ENCODE measurements around the gene ARHGEF17. TPM values are rescaled to one million over a fixed set of nuclear protein-coding genes. Genes with fewer than 3 reads are reported as not detected.

ARHGEF17 gene
- total and polyA plus RNA-seq, 2 of the 8 experiments (the other 6 are each of a cell fraction or from before 2014, with no cell fraction given): 11.3 to 14.6 TPM

DNA sequence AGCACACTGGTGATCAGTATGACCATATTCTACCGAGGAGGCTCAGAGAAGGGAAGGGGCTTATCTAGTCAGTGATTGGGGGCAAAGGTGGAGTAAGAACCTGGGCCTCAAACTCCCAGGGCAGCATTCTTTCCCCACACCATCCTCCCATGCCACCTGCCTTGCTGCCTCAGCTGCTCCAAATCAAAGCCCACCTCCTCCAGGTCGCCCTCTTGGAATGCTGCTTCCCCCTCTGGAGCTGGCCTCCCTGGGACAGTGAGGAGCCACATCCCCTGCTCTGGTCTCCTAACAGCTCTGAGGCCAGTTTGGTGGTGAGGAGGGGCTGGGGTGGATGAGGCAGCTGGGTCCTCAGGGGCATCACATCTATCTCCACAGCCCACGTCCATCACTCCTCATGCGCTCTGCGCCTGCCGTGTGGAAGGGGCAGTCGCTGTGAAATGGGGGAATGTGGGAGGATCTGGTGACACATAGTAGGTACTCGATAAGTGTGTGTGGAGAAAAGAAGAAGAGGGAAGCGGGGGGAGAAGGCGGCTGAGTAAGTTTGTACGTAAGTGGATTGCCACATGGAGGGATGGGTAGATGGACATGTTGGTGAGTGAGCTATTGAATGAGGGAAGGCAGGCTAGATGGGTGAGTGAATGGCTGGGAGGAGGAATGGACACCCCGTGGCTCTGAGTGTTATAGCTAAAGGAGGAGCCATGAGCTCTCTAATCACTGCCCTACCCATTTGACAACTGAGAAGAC lies 16.1 kb upstream of the ARHGEF17 start:
- H3K23ac ChIP-seq (ENCODE audit: insufficient read length): no peak overlapping the region
- H2AK5ac ChIP-seq (ENCODE audit: low read depth, low read length): no peak overlapping the region
- no peak overlapping the region for H4K91ac ChIP-seq (replicated peaks; ENCODE audit: insufficient read length, low read length)
- H3K27ac ChIP-seq (ENCODE audit: low read depth, low read length): no peak overlapping the region
- POLR2A ChIA-PET (ENCODE audit: partially characterized antibody): interaction anchor here (1.4 kb wide), 1 partner anchor 19 kb away, joined by 5 read pairs; no protein-coding TSS in a partner anchor
- H3K56ac ChIP-seq (replicated peaks; ENCODE audit: insufficient read length, low read depth, low read length): no peak overlapping the region
- H3K27me3 ChIP-seq (replicated peaks in 1 of 4; ENCODE audit: control insufficient read depth in 3 of 4, extremely low read depth in 1 of 4, insufficient read depth in 3 of 4, low read length in 3 of 4): peaks cover 0 to 13% (median 8%) of the 10 kb centered on the region in 4 experiments; a peak in 5 of 7 replicates
- H3K4me3 ChIP-seq (ENCODE audit: extremely low read depth in 1 of 4, insufficient read depth in 2 of 4, low read depth in 3 of 4, low read length in 4 of 4): no peak overlapping the region
- H4K5ac ChIP-seq (ENCODE audit: insufficient read length, low read depth, low read length): no peak overlapping the region
- H3K9ac ChIP-seq (replicated peaks in 1 of 4; ENCODE audit: extremely low read depth in 1 of 4, low read depth in 3 of 4, low read length in 3 of 4): no peak overlapping the region
- no peak overlapping the region for H3K18ac ChIP-seq (ENCODE audit: extremely low read depth, low read length)
- H3K4me2 ChIP-seq (ENCODE audit: insufficient read depth in 1 of 2, low read depth in 2 of 2, low read length in 2 of 2): no peak overlapping the region
- DNase-seq (ENCODE audit: low read depth in 1 of 2, low spot score in 2 of 2): no peak
- H3K4me1 ChIP-seq (replicated peaks in 1 of 4; ENCODE audit: control insufficient read depth in 3 of 4, insufficient read depth in 4 of 4, low read length in 3 of 4): peaks cover 0 to 10% (median 4%) of the 10 kb centered on the region in 4 experiments; a peak in 6 of 7 replicates
- no peak overlapping the region for H3K4ac ChIP-seq (replicated peaks; ENCODE audit: insufficient read length, low read depth, low read length)
- H3K23me2 ChIP-seq (ENCODE audit: low read depth, low read length): no peaks in the 10 kb centered on the region
- no peaks in the 10 kb centered on the region for H3K9me3 ChIP-seq (ENCODE audit: insufficient read depth in 2 of 2, low read depth in 1 of 2, low read length in 1 of 2)
- H2AFZ ChIP-seq (ENCODE audit: low read length): no peak overlapping the region
- H2BK12ac ChIP-seq (ENCODE audit: low read depth, low read length): no peak overlapping the region
- H2BK120ac ChIP-seq (replicated peaks; ENCODE audit: low read depth, low read length): no peak overlapping the region
- CTCF ChIA-PET (ENCODE audit: partially characterized antibody): interaction anchor here (0.7 to 19.0 kb wide), 18 partner anchors 8 to 132 kb away, joined by 3 to 233 read pairs (median 14); partner anchors contain the start of genes ARHGEF17 and P2RY6
- no peaks in the 10 kb centered on the region for H3K79me1 ChIP-seq (ENCODE audit: low read depth, low read length)
- no peak overlapping the region for H2BK5ac ChIP-seq (ENCODE audit: low read depth, low read length)
- H3K36me3 ChIP-seq (ENCODE audit: control insufficient read depth in 2 of 4, insufficient read depth in 4 of 4, low read length in 3 of 4): no peaks in the 10 kb centered on the region
- no peaks in the 10 kb centered on the region for H3K79me2 ChIP-seq (ENCODE audit: control insufficient read depth in 1 of 2, insufficient read depth in 2 of 2, low read length in 2 of 2)
- FAIRE-seq: no peak
- no peak overlapping the region for H4K8ac ChIP-seq (ENCODE audit: extremely low read depth, insufficient read depth, low read length)
- no peak overlapping the region for H2BK20ac ChIP-seq (ENCODE audit: low read length)
- no peak overlapping the region for H2BK15ac ChIP-seq (ENCODE audit: low read length)
- peaks cover 0 to 2% of the 10 kb centered on the region in 2 experiments for H4K20me1 ChIP-seq (replicated peaks in 1 of 2; ENCODE audit: control insufficient read depth in 1 of 2, insufficient read depth in 2 of 2, low read length in 2 of 2)
- 89 to 100% methylated on average over 3 to 9 of the region's 12 CpGs for WGBS, 2 experiments (ENCODE audit: extremely low coverage in 1 of 2, insufficient coverage in 1 of 2, insufficient read length in 1 of 2, insufficient replicate concordance in 2 of 2, low coverage in 1 of 2, low lambda C conversion rate in 2 of 2, missing lambda C conversion rate in 1 of 2)
- H3K14ac ChIP-seq (ENCODE audit: insufficient read length): no peak overlapping the region
- no peak for TF ChIP-seq FOSL1 (IDR thresholded peaks at IDR 0.05; ENCODE audit: insufficient read depth, low read depth, low read length)
- no peak for TF ChIP-seq NRF1 (IDR thresholded peaks at IDR 0.05; ENCODE audit: low read depth, low read length)
- no peak for TF ChIP-seq HDAC6 (IDR thresholded peaks at IDR 0.05; ENCODE audit: low read depth, low read length)
- TF ChIP-seq TCF12 (IDR thresholded peaks at IDR 0.05; ENCODE audit: low read depth, low read length): no peak
- TF ChIP-seq RNF2 (IDR thresholded peaks at IDR 0.05; ENCODE audit: borderline replicate concordance, low read depth, low read length, missing control alignments, poor library complexity, severe bottlenecking): no peak
- TF ChIP-seq SP2 (IDR thresholded peaks at IDR 0.05; ENCODE audit: low read length): no peak
- no peak for TF ChIP-seq CBX8 (IDR thresholded peaks at IDR 0.05; ENCODE audit: borderline replicate concordance, low read depth, low read length)
- no peak for TF ChIP-seq KDM4A (IDR thresholded peaks at IDR 0.05; ENCODE audit: low read depth, low read length, severe bottlenecking)
- TF ChIP-seq PHF8 (conservative IDR thresholded peaks at IDR 0.05; ENCODE audit: low read depth, low read length): no peak
- TF ChIP-seq, protein P1, sequence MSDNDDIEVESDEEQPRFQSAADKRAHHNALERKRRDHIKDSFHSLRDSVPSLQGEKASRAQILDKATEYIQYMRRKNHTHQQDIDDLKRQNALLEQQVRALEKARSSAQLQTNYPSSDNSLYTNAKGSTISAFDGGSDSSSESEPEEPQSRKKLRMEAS (IDR thresholded peaks at IDR 0.05): no peak
- TF ChIP-seq SP1 (IDR thresholded peaks at IDR 0.05; ENCODE audit: low read depth, low read length): no peak
- TF ChIP-seq KDM5A (IDR thresholded peaks at IDR 0.05; ENCODE audit: low read length): no peak
- TF ChIP-seq JUND (IDR thresholded peaks at IDR 0.05; ENCODE audit: low read length): no peak

Measured in H1 (cell line).